NB4 (cell line): ENCODE results near the gene SLC19A1.
A peak's percentile ranks its signal among the peaks of the same experiment; 100 is the strongest.

Experiments
- DNase-seq: peaks from one replicate; pipeline ENCODE4 v3.0.0; 2010; ENCODE audit warnings: low read depth
- H3K4me3 ChIP-seq: one replicate; pipeline ENCODE4 v1.5.1; 2011; ENCODE audit warnings: mild to moderate bottlenecking, low read depth, low read length, moderate library complexity
- MYC ChIP-seq: IDR thresholded peaks from 2 replicates; pipeline ENCODE4 v1.6.1; 2011; ENCODE audit warnings: low read depth, low read length
- POLR2A ChIP-seq: IDR thresholded peaks from 2 replicates; pipeline ENCODE4 v1.6.1; 2011; ENCODE audit warnings: mild to moderate bottlenecking; ENCODE audit not compliant: insufficient read length; ENCODE audit errors: extremely low read depth
- TF ChIP-seq, protein P1 (sequence below): IDR thresholded peaks from one replicate; pipeline ENCODE4 v1.5.1; 2012; ENCODE audit warnings: low read depth, low read length
- TF ChIP-seq, protein P2 (sequence below): IDR thresholded peaks from 2 replicates; pipeline ENCODE4 v1.6.1; 2011; ENCODE audit warnings: low read depth, low read length

SLC19A1 gene

DNA sequence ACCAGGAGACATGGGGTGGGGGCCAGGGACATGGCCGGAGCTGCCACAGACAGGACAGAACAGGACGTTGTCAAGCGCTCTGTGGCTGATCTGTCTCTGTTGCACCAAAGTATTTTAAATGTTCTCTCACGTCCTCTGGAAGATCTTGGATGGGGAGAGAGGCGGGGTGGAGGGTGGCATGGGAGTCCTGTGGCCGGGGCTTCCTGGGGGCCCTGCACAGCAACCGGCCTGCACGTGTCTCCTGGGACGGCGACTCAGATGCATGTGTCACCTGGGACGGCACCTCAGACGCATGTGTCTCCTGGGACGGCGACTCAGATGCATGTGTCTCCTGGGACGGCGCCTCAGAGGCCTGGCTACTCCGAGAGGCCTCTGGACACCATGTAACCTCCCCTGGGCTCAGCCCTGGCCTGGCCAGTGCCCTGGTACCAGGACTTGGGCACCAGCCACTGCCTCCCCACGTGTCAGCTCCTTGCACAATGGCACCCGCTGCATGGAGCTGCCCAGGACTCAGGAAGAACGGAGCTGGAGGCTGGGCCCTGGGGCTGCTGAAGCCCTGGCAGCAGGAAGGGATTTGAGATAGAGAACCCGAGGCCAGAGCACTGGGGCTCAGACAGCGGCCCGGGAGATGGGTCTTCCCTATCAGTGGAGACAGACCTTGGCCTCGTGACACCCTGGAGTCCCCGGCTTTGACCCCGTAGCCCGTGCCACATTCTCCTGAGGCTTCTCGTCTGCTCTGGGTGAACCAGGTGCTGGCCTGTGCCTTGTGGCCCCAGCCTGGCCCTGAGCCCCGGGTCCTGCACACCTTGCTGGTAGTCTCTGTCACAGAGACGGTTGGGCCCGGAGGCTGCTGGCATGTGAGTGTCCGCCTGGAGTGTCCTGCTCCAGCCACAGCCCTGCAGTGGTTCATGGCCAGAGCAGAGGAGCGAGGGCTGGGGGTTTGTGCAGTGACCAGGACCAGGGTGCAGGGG lies 14.7 kb upstream of the SLC19A1 start:
- DNase-seq, result peak; percentile 73
- peak overlapping the region; percentile 72 for H3K4me3 ChIP-seq
- TF ChIP-seq MYC (no peak), POLR2A (no peak)
- TF ChIP-seq, protein P1, sequence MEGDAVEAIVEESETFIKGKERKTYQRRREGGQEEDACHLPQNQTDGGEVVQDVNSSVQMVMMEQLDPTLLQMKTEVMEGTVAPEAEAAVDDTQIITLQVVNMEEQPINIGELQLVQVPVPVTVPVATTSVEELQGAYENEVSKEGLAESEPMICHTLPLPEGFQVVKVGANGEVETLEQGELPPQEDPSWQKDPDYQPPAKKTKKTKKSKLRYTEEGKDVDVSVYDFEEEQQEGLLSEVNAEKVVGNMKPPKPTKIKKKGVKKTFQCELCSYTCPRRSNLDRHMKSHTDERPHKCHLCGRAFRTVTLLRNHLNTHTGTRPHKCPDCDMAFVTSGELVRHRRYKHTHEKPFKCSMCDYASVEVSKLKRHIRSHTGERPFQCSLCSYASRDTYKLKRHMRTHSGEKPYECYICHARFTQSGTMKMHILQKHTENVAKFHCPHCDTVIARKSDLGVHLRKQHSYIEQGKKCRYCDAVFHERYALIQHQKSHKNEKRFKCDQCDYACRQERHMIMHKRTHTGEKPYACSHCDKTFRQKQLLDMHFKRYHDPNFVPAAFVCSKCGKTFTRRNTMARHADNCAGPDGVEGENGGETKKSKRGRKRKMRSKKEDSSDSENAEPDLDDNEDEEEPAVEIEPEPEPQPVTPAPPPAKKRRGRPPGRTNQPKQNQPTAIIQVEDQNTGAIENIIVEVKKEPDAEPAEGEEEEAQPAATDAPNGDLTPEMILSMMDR, result no peak
- TF ChIP-seq, protein P2, sequence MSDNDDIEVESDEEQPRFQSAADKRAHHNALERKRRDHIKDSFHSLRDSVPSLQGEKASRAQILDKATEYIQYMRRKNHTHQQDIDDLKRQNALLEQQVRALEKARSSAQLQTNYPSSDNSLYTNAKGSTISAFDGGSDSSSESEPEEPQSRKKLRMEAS, result no peak

DNA sequence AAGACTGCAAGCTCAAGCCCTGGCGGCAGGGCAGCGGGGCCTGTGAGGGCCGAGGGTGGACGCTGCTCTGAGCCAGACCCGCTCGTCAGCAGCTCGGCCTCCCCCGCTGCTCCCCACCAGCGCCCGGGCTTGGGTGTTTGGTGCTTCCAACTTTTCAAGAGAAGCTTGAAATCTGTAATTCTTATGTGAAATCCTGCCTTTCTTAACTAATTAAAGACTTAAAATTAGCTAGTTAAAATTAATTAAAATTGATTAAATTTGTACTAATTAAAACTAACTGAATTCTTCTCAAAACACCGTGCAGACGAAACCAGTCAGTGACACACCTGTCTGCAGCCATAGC lies 14.0 kb upstream of the SLC19A1 start:
- no peak for DNase-seq
- TF ChIP-seq MYC, result no peak
- TF ChIP-seq, protein P2, result no peak
- TF ChIP-seq, protein P1, result no peak
- TF ChIP-seq POLR2A, result no peak
- peak overlapping the region; percentile 72 for H3K4me3 ChIP-seq

DNA sequence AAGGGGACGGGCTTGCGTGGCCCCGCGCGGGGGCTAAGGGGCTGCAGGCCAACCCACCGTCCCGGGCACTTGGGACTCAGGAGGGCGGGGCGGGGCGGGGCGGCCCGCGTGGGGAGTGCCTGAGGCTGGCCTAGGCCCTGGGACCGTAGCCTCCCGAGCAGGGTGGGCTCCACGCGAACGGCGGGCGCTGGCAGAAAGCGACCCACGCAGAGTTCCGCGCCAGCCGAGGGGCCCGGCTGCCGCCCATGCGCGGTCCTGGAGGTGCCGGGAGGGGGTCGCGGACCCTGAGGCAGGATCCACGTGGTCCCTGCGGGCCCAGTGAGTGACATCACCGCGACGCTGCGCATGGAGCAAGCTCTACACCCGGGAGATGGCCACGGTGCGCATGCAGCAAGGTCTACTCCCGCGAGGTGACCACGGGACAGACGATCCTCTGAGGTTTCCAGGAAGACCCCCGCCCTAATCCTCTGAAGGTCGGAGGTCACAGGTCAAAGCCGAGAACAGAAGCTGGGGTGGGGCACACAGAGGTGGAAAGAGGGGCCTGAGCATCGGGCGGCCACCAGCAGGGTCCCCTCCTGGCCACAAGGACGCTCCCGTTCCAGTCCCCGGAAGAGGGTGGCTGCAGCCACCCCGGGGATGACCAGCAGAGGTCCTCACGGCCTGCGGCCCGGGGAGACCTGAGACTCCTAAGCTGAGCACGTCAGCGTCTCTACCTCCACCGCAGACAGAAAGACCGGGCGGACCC lies 13.5 kb upstream of the SLC19A1 start:
- TF ChIP-seq POLR2A (peak; percentile 62), MYC (peak; percentile 97)
- TF ChIP-seq, protein P2, result peak; percentile 97
- TF ChIP-seq, protein P1, result peak; percentile 83
- DNase-seq, result peak; percentile 94
- peak overlapping the region; percentile 72 for H3K4me3 ChIP-seq

DNA sequence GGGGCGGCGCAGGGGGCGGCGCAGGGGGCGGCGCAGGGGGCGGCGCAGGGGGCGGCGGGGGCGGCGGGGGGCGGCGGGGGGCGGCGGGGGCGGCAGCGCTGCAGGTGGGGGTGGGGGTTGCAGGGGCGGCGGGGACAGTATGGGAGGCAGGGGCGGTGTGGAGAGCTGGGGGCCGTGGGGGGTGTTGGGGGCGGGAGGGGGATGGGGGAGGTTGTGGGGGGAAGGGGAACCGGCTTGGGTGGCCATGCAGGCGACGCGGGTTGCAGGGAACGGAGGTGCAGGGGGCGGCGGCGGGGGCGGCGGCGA lies 13.0 kb upstream of the SLC19A1 start:
- TF ChIP-seq POLR2A (no peak), MYC (no peak)
- TF ChIP-seq, protein P1, result no peak
- TF ChIP-seq, protein P2, result no peak
- DNase-seq, result no peak
- no peak overlapping the region for H3K4me3 ChIP-seq

DNA sequence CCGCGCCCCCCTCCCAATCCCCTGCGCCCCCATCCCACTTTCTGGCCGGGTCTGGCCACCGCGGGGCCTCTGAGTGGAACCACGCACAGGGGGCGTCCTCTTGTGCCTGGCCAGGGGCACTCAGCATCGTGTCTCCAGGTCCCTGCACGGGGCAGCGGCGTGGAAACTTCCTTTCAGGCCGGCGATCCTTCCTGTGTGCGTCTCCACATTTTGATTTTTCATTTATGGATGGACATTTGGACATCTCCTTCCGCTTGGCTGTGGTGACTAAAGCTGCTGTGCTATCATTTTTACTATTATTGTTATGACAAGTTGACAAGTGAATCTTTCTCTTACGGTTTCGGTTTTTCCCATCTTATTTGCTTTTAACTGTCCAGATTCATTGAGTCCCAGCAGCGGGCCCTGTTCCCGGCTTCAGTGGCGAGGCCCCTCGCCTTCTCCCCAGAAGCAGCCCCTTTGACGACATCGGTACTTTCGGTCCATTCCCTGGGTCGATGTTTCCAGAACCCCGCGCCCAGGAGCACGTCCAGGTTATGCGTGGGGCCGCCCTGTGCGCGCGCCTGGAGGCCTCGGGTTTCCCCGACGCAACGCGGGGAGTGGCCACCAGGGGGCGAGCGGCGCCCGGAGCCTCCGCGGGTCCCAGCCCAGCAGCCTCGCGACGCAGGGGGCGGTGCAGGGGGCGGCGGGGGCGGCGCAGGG lies 12.4 kb upstream of the SLC19A1 start:
- peak; percentile 81 for DNase-seq
- peak overlapping the region; percentile 54 for H3K4me3 ChIP-seq
- TF ChIP-seq POLR2A (no peak), MYC (peak; percentile 45)
- TF ChIP-seq, protein P1, result peak; percentile 48
- TF ChIP-seq, protein P2, result peak; percentile 37; the same call in 1 of the 2 replicates
